ENCODE results near the gene SPATA31C1. TPM values are rescaled to one million over a fixed set of nuclear protein-coding genes. Genes with fewer than 3 reads are reported as not detected.

Gene SPATA31C1
- total and polyA plus RNA-seq, 2 of the 13 experiments (the other 11 are each of a cell fraction or from before 2014, with no cell fraction given): not detected

DNA sequence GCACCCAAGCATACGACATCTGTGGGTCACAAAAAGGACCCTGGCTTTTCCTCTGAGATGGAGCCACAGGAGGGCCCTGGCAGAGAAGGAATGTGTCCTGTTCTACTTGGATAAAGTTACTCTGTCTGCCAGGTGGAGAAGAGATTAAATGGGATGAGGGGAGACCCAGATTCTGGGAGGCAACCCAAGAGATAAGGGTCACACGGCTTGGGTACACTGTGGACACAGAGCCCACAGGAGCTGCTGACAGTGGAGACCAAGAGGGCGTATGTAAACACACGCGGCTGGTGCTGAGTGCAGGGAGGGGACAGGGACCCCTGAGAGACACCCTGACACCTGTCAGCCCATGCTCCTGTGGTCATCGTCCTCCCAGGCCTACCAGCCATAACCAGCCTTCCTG, 50.4 kb downstream of the SPATA31C1 start:
- in situ Hi-C loops (cut with HindIII; ENCODE audit: extremely low pct_ligation_motif_present, low pct_unique_long_range_greater_than_20kb) (no loop called here), intact Hi-C loops (cut with micrococcal nuclease; ENCODE audit: unreplicated experiment) (no loop called here)
- DNase-seq (ENCODE audit: low spot score) (no peak), FAIRE-seq (no peak), ATAC-seq (no peak)
- Histone ChIP-seq H3K79me2 (ENCODE audit: insufficient read depth, low read length) (no peaks in the 10 kb centered on the region), H4K20me1 (ENCODE audit: insufficient read depth, low read length) (no peaks in the 10 kb centered on the region), H3K4me2 (ENCODE audit: low read depth, low read length) (no peak overlapping the region), H3K9me3 (ENCODE audit: low read length) (no peaks in the 10 kb centered on the region), H3K27ac (ENCODE audit: extremely low read length, insufficient read depth, low read length) (no peak overlapping the region), H3K4me1 (ENCODE audit: insufficient read depth, low read length) (no peaks in the 10 kb centered on the region), H3K9ac (ENCODE audit: insufficient read depth, low read depth, low read length) (no peak overlapping the region), H3K36me3 (replicated peaks in 1 of 2; ENCODE audit: control insufficient read depth in 1 of 2, insufficient read depth in 2 of 2, low read length in 2 of 2) (no peaks in the 10 kb centered on the region), H3K4me3 (replicated peaks in 1 of 3; ENCODE audit: insufficient read depth in 1 of 3, low read depth in 2 of 3, low read length in 3 of 3) (no peak overlapping the region), H3K27me3 (ENCODE audit: control insufficient read depth in 1 of 2, insufficient read depth in 2 of 2, low read length in 2 of 2) (no peaks in the 10 kb centered on the region; a peak in 1 of 5 replicates), H2AFZ (ENCODE audit: low read length) (no peak overlapping the region)
- POLR2A ChIA-PET: no interaction called here
- CTCF ChIA-PET (ENCODE audit: low intra/inter-chr PET ratio, low total read pairs): no interaction called here
- BruUV-seq (replicated peaks): no TSS peak
- WGBS (ENCODE audit: low lambda C conversion rate): 9% methylated on average over 5 of the region's 6 CpGs
- TF ChIP-seq, protein P1, sequence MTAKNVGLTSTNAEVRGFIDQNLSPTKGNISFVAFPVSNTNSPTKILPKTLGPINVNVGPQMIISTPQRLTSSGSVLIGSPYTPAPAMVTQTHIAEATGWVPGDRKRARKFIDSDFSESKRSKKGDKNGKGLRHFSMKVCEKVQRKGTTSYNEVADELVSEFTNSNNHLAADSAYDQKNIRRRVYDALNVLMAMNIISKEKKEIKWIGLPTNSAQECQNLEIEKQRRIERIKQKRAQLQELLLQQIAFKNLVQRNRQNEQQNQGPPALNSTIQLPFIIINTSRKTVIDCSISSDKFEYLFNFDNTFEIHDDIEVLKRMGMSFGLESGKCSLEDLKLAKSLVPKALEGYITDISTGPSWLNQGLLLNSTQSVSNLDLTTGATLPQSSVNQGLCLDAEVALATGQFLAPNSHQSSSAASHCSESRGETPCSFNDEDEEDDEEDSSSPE (CRISPR knock-in tag; IDR thresholded peaks at IDR 0.05): no peak
- TF ChIP-seq, protein P2, sequence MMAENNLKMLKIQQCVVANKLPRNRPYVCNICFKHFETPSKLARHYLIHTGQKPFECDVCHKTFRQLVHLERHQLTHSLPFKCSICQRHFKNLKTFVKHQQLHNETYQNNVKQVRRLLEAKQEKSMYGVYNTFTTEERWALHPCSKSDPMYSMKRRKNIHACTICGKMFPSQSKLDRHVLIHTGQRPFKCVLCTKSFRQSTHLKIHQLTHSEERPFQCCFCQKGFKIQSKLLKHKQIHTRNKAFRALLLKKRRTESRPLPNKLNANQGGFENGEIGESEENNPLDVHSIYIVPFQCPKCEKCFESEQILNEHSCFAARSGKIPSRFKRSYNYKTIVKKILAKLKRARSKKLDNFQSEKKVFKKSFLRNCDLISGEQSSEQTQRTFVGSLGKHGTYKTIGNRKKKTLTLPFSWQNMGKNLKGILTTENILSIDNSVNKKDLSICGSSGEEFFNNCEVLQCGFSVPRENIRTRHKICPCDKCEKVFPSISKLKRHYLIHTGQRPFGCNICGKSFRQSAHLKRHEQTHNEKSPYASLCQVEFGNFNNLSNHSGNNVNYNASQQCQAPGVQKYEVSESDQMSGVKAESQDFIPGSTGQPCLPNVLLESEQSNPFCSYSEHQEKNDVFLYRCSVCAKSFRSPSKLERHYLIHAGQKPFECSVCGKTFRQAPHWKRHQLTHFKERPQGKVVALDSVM (CRISPR knock-in tag; IDR thresholded peaks at IDR 0.05): no peak
- TF ChIP-seq ZFP36L1 (CRISPR knock-in tag; IDR thresholded peaks at IDR 0.05): no peak
- TF ChIP-seq ZNF567 (CRISPR knock-in tag; IDR thresholded peaks at IDR 0.05; ENCODE audit: borderline replicate concordance): no peak
- TF ChIP-seq PPARG (CRISPR knock-in tag; conservative IDR thresholded peaks at IDR 0.05): no peak
- TF ChIP-seq MYC (CRISPR knock-in tag; IDR thresholded peaks at IDR 0.05; ENCODE audit: borderline replicate concordance): no peak
- TF ChIP-seq ZNF792 (CRISPR knock-in tag; IDR thresholded peaks at IDR 0.05): no peak
- TF ChIP-seq KDM6A (CRISPR knock-in tag; IDR thresholded peaks at IDR 0.05; ENCODE audit: low read depth): no peak
- no peak for TF ChIP-seq ZNF777 (CRISPR knock-in tag; IDR thresholded peaks at IDR 0.05)
- TF ChIP-seq, protein P3, sequence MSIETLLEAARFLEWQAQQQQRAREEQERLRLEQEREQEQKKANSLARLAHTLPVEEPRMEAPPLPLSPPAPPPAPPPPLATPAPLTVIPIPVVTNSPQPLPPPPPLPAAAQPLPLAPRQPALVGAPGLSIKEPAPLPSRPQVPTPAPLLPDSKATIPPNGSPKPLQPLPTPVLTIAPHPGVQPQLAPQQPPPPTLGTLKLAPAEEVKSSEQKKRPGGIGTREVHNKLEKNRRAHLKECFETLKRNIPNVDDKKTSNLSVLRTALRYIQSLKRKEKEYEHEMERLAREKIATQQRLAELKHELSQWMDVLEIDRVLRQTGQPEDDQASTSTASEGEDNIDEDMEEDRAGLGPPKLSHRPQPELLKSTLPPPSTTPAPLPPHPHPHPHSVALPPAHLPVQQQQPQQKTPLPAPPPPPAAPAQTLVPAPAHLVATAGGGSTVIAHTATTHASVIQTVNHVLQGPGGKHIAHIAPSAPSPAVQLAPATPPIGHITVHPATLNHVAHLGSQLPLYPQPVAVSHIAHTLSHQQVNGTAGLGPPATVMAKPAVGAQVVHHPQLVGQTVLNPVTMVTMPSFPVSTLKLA (IDR thresholded peaks at IDR 0.05): no peak
- TF ChIP-seq, protein P4, sequence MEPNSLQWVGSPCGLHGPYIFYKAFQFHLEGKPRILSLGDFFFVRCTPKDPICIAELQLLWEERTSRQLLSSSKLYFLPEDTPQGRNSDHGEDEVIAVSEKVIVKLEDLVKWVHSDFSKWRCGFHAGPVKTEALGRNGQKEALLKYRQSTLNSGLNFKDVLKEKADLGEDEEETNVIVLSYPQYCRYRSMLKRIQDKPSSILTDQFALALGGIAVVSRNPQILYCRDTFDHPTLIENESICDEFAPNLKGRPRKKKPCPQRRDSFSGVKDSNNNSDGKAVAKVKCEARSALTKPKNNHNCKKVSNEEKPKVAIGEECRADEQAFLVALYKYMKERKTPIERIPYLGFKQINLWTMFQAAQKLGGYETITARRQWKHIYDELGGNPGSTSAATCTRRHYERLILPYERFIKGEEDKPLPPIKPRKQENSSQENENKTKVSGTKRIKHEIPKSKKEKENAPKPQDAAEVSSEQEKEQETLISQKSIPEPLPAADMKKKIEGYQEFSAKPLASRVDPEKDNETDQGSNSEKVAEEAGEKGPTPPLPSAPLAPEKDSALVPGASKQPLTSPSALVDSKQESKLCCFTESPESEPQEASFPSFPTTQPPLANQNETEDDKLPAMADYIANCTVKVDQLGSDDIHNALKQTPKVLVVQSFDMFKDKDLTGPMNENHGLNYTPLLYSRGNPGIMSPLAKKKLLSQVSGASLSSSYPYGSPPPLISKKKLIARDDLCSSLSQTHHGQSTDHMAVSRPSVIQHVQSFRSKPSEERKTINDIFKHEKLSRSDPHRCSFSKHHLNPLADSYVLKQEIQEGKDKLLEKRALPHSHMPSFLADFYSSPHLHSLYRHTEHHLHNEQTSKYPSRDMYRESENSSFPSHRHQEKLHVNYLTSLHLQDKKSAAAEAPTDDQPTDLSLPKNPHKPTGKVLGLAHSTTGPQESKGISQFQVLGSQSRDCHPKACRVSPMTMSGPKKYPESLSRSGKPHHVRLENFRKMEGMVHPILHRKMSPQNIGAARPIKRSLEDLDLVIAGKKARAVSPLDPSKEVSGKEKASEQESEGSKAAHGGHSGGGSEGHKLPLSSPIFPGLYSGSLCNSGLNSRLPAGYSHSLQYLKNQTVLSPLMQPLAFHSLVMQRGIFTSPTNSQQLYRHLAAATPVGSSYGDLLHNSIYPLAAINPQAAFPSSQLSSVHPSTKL (CRISPR knock-in tag; IDR thresholded peaks at IDR 0.05): no peak
- no peak for TF ChIP-seq ZNF234 (CRISPR knock-in tag; conservative IDR thresholded peaks at IDR 0.05)
- TF ChIP-seq, protein P5, sequence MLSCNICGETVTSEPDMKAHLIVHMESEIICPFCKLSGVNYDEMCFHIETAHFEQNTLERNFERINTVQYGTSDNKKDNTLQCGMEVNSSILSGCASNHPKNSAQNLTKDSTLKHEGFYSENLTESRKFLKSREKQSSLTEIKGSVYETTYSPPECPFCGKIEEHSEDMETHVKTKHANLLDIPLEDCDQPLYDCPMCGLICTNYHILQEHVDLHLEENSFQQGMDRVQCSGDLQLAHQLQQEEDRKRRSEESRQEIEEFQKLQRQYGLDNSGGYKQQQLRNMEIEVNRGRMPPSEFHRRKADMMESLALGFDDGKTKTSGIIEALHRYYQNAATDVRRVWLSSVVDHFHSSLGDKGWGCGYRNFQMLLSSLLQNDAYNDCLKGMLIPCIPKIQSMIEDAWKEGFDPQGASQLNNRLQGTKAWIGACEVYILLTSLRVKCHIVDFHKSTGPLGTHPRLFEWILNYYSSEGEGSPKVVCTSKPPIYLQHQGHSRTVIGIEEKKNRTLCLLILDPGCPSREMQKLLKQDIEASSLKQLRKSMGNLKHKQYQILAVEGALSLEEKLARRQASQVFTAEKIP (CRISPR knock-in tag; IDR thresholded peaks at IDR 0.05; ENCODE audit: borderline replicate concordance): no peak
- no peak for TF ChIP-seq ZFP90 (CRISPR knock-in tag; IDR thresholded peaks at IDR 0.05; ENCODE audit: borderline replicate concordance)
- TF ChIP-seq ZNF530 (CRISPR knock-in tag; IDR thresholded peaks at IDR 0.05; ENCODE audit: low read depth): no peak
